ENCODE measurements around the gene POLR1D.

The POLR1D gene

DNA sequence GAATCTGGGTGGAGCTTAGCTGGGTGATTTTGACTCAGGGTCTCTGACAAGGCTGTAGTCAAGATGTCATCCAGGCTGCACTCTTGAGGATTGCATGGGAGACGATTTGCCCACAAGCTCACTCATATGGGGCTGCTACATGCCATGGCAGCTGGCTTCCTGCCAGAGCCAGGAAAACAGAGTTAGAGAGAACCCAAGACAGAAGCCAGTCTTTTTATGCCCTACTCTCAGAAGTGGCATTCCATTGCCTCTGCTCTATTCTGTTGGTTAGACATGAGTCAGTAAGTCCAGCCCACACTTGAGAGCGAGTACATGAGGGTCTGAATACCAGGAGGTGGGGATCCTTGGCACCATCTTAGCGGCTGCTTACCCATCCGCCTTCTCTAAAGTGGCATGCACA is 9.5 kb downstream of the POLR1D start:
- no peaks in the 10 kb centered on the region for H3K27me3 ChIP-seq (ENCODE audit: low read depth, low read length)
- no peak overlapping the region for H3K27ac ChIP-seq (ENCODE audit: low read length)
- H3K4me1 ChIP-seq (ENCODE audit: control insufficient read depth in 1 of 2, insufficient read depth in 2 of 2, low read length in 2 of 2): peaks cover 0 to 11% of the 10 kb centered on the region in 2 donors
- H3K36me3 ChIP-seq (ENCODE audit: control insufficient read depth in 1 of 2, insufficient read depth in 2 of 2, low read length in 2 of 2): no peaks in the 10 kb centered on the region
- no peaks in the 10 kb centered on the region for H3K9me3 ChIP-seq (ENCODE audit: control insufficient read depth in 1 of 2, low read length in 2 of 2)
- H3K4me3 ChIP-seq (ENCODE audit: low read depth in 1 of 2, low read length in 2 of 2): no peak overlapping the region

DNA sequence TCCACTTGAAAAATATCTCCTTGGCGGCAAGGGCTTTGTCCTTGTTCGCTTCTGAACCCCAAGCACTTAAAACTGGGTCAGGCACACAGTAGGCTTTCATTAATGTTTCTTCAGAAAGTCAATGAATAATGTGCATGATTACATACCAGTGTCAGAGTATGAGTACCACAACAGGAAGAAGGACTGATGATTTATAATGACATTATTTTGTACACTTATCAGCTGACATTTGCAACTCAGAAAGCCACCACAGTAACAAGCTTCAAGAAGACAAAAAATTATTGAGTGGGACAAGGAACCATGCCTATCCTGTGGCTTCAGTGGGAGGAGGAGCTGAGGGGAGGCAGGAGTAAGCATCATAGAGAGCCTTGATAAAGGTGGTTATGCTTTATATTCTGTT is 10.0 kb downstream of the POLR1D start:
- H3K4me3 ChIP-seq (ENCODE audit: low read depth in 1 of 2, low read length in 2 of 2): no peak overlapping the region
- peaks cover 0 to 15% of the 10 kb centered on the region in 2 donors for H3K4me1 ChIP-seq (ENCODE audit: control insufficient read depth in 1 of 2, insufficient read depth in 2 of 2, low read length in 2 of 2)
- no peaks in the 10 kb centered on the region for H3K27me3 ChIP-seq (ENCODE audit: low read depth, low read length)
- H3K27ac ChIP-seq (ENCODE audit: low read length): no peak overlapping the region
- H3K9me3 ChIP-seq (ENCODE audit: control insufficient read depth in 1 of 2, low read length in 2 of 2): no peaks in the 10 kb centered on the region
- no peaks in the 10 kb centered on the region for H3K36me3 ChIP-seq (ENCODE audit: control insufficient read depth in 1 of 2, insufficient read depth in 2 of 2, low read length in 2 of 2)

DNA sequence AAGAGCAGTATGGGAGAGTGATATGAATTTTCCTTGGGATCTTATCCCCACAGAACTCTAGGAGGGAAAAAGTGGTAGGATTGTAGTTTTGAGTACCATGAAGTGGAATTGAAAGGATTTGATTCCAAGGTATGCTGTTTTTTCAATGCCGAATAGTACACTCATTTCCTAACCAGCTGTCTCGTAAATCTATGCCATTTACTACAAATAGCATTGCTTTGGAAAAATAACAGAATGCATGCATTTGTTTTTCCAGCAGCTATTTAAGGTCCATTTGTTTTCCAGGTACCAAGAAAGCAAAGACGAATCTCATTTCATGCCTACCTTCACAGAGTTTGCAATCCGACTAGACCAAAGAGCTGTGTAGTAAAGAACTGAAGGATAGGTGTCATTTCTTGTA is 10.5 kb downstream of the POLR1D start:
- H3K9me3 ChIP-seq (ENCODE audit: control insufficient read depth in 1 of 2, low read length in 2 of 2): no peaks in the 10 kb centered on the region
- no peak overlapping the region for H3K27ac ChIP-seq (ENCODE audit: low read length)
- H3K4me3 ChIP-seq (ENCODE audit: low read depth in 1 of 2, low read length in 2 of 2): no peak overlapping the region
- H3K36me3 ChIP-seq (ENCODE audit: control insufficient read depth in 1 of 2, insufficient read depth in 2 of 2, low read length in 2 of 2): no peaks in the 10 kb centered on the region
- H3K4me1 ChIP-seq (ENCODE audit: control insufficient read depth in 1 of 2, insufficient read depth in 2 of 2, low read length in 2 of 2): peaks cover 0 to 21% of the 10 kb centered on the region in 2 donors
- no peaks in the 10 kb centered on the region for H3K27me3 ChIP-seq (ENCODE audit: low read depth, low read length)

DNA sequence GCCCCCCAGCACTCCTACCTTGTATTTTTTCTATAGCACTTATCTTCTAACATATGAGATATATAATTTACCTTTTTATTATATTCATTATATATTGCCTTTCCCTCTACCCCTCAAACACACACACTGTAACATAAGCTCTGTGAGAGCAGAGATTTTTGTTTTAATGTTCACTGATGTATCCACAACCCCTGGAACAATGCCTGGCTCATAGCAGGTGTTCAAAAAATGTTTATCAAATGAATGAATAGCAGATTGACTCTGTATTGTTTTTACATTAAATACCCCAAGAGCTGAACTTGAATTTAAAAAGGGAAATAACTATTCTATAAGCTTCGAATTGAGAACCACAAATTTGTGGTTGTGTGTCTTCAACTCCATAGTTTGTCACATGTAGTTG is 11.0 kb downstream of the POLR1D start:
- Histone ChIP-seq H3K36me3 (ENCODE audit: control insufficient read depth in 1 of 2, insufficient read depth in 2 of 2, low read length in 2 of 2) (no peaks in the 10 kb centered on the region), H3K9me3 (ENCODE audit: control insufficient read depth in 1 of 2, low read length in 2 of 2) (no peaks in the 10 kb centered on the region), H3K27ac (ENCODE audit: low read length) (no peak overlapping the region), H3K4me3 (ENCODE audit: low read depth in 1 of 2, low read length in 2 of 2) (no peak overlapping the region), H3K27me3 (ENCODE audit: low read depth, low read length) (no peaks in the 10 kb centered on the region), H3K4me1 (ENCODE audit: control insufficient read depth in 1 of 2, insufficient read depth in 2 of 2, low read length in 2 of 2) (peaks cover 0 to 24% of the 10 kb centered on the region in 2 donors)

DNA sequence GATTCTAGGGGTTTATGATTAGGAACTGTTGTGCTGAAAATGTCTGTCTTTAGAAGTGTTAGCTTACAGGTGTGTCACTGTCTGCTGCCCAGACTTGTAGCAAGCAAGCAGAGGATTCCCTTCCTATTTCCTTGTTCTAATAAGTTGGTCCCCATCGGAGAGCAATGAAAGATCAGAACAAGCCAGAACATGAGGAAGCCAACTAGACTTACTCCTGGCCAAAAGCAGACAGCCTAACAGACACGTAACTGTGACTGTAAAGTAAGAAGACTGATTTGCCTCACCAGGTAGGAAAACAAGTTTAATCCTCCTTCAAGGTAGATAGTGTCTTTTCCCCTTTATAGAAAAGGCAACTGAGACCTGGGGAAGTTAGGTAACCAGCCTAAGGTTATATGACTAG is 12.5 kb downstream of the POLR1D start:
- H3K27me3 ChIP-seq (ENCODE audit: low read depth, low read length): no peaks in the 10 kb centered on the region
- no peaks in the 10 kb centered on the region for H3K9me3 ChIP-seq (ENCODE audit: control insufficient read depth in 1 of 2, low read length in 2 of 2)
- H3K36me3 ChIP-seq (ENCODE audit: control insufficient read depth in 1 of 2, insufficient read depth in 2 of 2, low read length in 2 of 2): no peaks in the 10 kb centered on the region
- H3K4me3 ChIP-seq (ENCODE audit: low read depth in 1 of 2, low read length in 2 of 2): no peak overlapping the region
- H3K27ac ChIP-seq (ENCODE audit: low read length): no peak overlapping the region
- peaks cover 0 to 39% of the 10 kb centered on the region in 2 donors for H3K4me1 ChIP-seq (ENCODE audit: control insufficient read depth in 1 of 2, insufficient read depth in 2 of 2, low read length in 2 of 2)

DNA sequence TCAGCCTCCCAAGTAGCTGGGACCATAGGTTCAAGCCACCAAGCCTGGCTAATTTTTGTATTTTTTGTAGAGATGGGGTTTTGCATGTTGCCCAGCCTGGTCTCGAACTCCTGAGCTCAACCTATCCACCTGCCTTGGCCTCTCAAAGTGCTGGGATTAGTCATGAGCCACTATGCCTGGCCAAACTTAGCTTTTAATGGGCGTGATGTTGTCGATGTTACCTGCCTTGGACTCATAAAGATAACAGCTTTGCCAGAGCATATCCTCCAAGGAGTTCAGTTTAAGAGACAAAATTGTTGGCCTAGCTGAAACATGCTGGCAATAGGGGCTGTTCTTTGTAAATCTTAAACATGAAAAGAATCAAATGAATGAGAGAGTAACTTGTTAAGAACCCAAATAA is 13.1 kb downstream of the POLR1D start:
- Histone ChIP-seq H3K4me1 (ENCODE audit: control insufficient read depth in 1 of 2, insufficient read depth in 2 of 2, low read length in 2 of 2) (peaks cover 4 to 45% of the 10 kb centered on the region in 2 donors), H3K4me3 (ENCODE audit: low read depth in 1 of 2, low read length in 2 of 2) (no peak overlapping the region), H3K27me3 (ENCODE audit: low read depth, low read length) (no peaks in the 10 kb centered on the region), H3K36me3 (ENCODE audit: control insufficient read depth in 1 of 2, insufficient read depth in 2 of 2, low read length in 2 of 2) (no peaks in the 10 kb centered on the region), H3K9me3 (ENCODE audit: control insufficient read depth in 1 of 2, low read length in 2 of 2) (no peaks in the 10 kb centered on the region), H3K27ac (ENCODE audit: low read length) (no peak overlapping the region)

DNA sequence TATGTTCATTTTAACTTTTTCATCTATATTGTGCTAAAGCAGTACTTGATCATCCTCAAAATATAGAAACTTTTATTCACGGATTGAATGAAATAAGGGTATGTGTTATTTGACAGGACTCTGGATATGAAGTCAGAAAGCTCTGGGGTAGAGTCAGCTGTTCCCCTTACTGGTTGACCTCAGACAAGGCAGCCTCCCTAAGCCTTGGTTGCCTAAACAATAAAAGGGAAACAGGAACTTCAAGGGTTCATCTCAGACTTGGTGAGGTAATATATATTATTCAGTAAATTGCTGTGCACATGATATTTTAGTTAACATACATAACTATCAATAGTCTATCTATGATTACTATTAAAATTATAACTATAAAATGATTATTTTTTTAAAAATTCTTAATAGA is 13.6 kb downstream of the POLR1D start:
- no peaks in the 10 kb centered on the region for H3K36me3 ChIP-seq (ENCODE audit: control insufficient read depth in 1 of 2, insufficient read depth in 2 of 2, low read length in 2 of 2)
- H3K4me1 ChIP-seq (ENCODE audit: control insufficient read depth in 1 of 2, insufficient read depth in 2 of 2, low read length in 2 of 2): peaks cover 5 to 46% of the 10 kb centered on the region in 2 donors
- H3K27me3 ChIP-seq (ENCODE audit: low read depth, low read length): no peaks in the 10 kb centered on the region
- H3K27ac ChIP-seq (ENCODE audit: low read length): no peak overlapping the region
- no peak overlapping the region for H3K4me3 ChIP-seq (ENCODE audit: low read depth in 1 of 2, low read length in 2 of 2)
- no peaks in the 10 kb centered on the region for H3K9me3 ChIP-seq (ENCODE audit: control insufficient read depth in 1 of 2, low read length in 2 of 2)

DNA sequence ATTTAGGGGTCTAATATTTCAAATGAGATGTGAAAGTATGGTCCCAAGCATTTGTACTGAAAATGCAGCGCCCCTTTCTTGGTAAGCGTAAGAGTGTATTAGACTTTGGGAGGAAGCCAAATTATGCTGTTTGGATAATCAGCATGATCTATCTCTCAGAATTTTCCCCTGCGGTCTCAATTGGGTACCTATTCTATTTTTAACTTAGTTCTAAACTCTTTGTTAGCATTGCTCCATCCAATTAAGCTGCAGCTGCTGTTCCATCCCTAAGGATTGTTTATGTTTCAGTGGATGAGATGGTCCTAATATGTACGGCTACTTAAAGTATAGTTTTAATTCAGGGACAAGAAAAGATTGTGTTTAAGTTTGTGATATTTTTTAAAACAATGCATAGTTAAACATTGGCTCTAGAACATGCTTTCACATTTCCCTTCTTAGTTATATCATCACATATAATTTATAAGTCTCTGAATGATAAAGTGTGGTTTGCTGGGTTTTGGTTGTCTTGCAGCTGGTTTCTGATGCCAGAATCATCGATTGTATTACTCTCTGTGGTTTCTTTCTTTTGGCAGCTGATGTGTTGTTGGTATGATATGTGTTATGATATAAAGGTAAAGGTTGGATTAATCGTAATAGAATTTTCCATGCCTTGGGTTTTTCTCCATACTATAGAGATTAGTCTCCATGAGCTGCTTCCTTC is 15.0 kb downstream of the POLR1D start:
- H3K4me3 ChIP-seq (ENCODE audit: low read depth in 1 of 2, low read length in 2 of 2): no peak overlapping the region
- no peaks in the 10 kb centered on the region for H3K27me3 ChIP-seq (ENCODE audit: low read depth, low read length)
- no peak overlapping the region for H3K27ac ChIP-seq (ENCODE audit: low read length)
- H3K4me1 ChIP-seq (ENCODE audit: control insufficient read depth in 1 of 2, insufficient read depth in 2 of 2, low read length in 2 of 2): peaks cover 5 to 41% of the 10 kb centered on the region in 2 donors
- H3K9me3 ChIP-seq (ENCODE audit: control insufficient read depth in 1 of 2, low read length in 2 of 2): no peaks in the 10 kb centered on the region
- no peaks in the 10 kb centered on the region for H3K36me3 ChIP-seq (ENCODE audit: control insufficient read depth in 1 of 2, insufficient read depth in 2 of 2, low read length in 2 of 2)

DNA sequence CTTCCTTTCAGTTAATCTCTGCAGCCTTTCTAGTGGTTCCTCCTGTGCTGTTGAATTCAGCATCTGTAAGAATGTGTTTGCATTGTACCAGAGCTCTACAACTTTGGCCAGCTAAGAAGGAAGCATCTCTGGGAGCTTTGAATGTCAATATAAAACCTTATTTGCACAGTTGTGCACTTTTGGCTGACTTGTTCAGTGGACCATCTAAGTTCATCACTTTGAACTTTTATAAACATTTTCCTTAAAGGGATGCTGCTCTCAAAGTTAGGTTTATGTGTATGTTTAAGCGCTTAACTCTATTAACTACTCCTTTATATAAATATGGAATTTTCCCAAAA is 15.6 kb downstream of the POLR1D start:
- no peaks in the 10 kb centered on the region for H3K36me3 ChIP-seq (ENCODE audit: control insufficient read depth in 1 of 2, insufficient read depth in 2 of 2, low read length in 2 of 2)
- no peaks in the 10 kb centered on the region for H3K9me3 ChIP-seq (ENCODE audit: control insufficient read depth in 1 of 2, low read length in 2 of 2)
- H3K27ac ChIP-seq (ENCODE audit: low read length): no peak overlapping the region
- no peaks in the 10 kb centered on the region for H3K27me3 ChIP-seq (ENCODE audit: low read depth, low read length)
- no peak overlapping the region for H3K4me3 ChIP-seq (ENCODE audit: low read depth in 1 of 2, low read length in 2 of 2)
- H3K4me1 ChIP-seq (ENCODE audit: control insufficient read depth in 1 of 2, insufficient read depth in 2 of 2, low read length in 2 of 2): peaks cover 5 to 42% of the 10 kb centered on the region in 2 donors

DNA sequence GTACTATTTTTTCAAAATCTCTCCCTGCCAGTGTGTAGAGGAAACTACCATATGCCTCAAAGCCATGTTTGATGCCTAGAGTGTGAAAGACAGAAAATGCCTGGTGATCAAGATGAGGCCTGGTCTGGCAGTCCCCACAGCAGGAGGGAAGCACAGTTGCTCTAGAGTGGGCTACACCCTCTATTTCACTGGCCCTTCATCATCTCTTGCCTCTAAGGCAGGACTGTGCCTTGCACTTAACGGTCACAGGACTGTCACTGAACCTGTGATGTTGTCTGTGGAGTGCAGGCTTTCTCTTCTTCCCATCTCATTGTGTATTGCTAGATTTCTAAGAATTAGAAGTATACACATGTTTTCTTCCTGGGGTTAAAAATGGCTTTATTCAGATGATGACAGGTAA is 16.3 kb downstream of the POLR1D start:
- H3K4me3 ChIP-seq (ENCODE audit: low read depth in 1 of 2, low read length in 2 of 2): no peak overlapping the region
- no peak overlapping the region for H3K27ac ChIP-seq (ENCODE audit: low read length)
- H3K27me3 ChIP-seq (ENCODE audit: low read depth, low read length): no peaks in the 10 kb centered on the region
- H3K9me3 ChIP-seq (ENCODE audit: control insufficient read depth in 1 of 2, low read length in 2 of 2): no peaks in the 10 kb centered on the region
- H3K36me3 ChIP-seq (ENCODE audit: control insufficient read depth in 1 of 2, insufficient read depth in 2 of 2, low read length in 2 of 2): no peaks in the 10 kb centered on the region
- peaks cover 5 to 50% of the 10 kb centered on the region in 2 donors for H3K4me1 ChIP-seq (ENCODE audit: control insufficient read depth in 1 of 2, insufficient read depth in 2 of 2, low read length in 2 of 2)

DNA sequence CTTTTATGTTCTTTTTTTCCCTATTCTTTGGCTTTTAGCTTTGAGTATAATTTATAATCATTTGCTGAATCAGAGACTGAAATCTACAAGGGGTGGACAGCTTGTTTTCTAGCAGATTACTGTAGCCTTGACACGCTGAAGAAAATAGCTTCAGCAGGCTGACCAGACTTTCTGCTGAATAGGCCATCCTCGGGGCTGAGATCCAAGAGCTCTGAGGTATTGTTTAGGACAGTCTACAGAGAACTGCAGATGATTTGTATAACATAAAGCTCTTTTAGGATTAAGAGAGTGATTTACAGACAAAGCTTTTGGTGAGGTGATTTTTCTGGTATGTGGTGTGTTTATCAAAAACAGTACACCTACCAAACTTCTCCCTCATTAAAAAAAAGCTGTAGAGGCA is 16.8 kb downstream of the POLR1D start:
- Histone ChIP-seq H3K27ac (ENCODE audit: low read length) (no peak overlapping the region), H3K4me1 (ENCODE audit: control insufficient read depth in 1 of 2, insufficient read depth in 2 of 2, low read length in 2 of 2) (peaks cover 5 to 49% of the 10 kb centered on the region in 2 donors), H3K36me3 (ENCODE audit: control insufficient read depth in 1 of 2, insufficient read depth in 2 of 2, low read length in 2 of 2) (no peaks in the 10 kb centered on the region), H3K9me3 (ENCODE audit: control insufficient read depth in 1 of 2, low read length in 2 of 2) (no peaks in the 10 kb centered on the region), H3K27me3 (ENCODE audit: low read depth, low read length) (no peaks in the 10 kb centered on the region), H3K4me3 (ENCODE audit: low read depth in 1 of 2, low read length in 2 of 2) (no peak overlapping the region)

DNA sequence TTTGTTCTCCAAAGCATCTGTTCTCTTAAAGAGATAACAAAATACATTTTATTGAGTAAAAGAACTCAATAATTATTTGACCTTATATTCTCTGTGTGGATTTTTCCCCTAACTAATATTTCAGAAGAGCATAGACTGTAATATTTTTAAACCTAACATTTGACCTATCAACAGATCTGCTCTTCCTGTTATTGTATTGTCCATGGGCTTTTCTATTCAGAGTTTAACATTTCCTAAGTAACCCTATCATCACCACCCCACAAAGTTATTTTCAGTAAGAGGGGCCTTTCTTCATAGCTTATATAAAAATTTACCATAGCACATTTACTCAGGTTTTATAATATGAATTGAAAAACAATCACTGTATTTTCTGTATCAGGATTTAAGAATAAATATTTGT is 17.5 kb downstream of the POLR1D start:
- Histone ChIP-seq H3K9me3 (ENCODE audit: control insufficient read depth in 1 of 2, low read length in 2 of 2) (no peaks in the 10 kb centered on the region), H3K27me3 (ENCODE audit: low read depth, low read length) (no peaks in the 10 kb centered on the region), H3K4me1 (ENCODE audit: control insufficient read depth in 1 of 2, insufficient read depth in 2 of 2, low read length in 2 of 2) (peaks cover 8 to 55% of the 10 kb centered on the region in 2 donors), H3K4me3 (ENCODE audit: low read depth in 1 of 2, low read length in 2 of 2) (no peak overlapping the region), H3K27ac (ENCODE audit: low read length) (no peak overlapping the region), H3K36me3 (ENCODE audit: control insufficient read depth in 1 of 2, insufficient read depth in 2 of 2, low read length in 2 of 2) (no peaks in the 10 kb centered on the region)
